HG02973 (cell line): ENCODE data around the gene UBALD2.

ENCODE experiments used
- ATAC-seq: cut with Tn5 transposase; IDR thresholded peaks from one replicate; pipeline ENCODE4 v1.9.1; 2021; ENCODE audit warnings: moderate library complexity; ENCODE audit not compliant: unreplicated experiment

Gene UBALD2

DNA sequence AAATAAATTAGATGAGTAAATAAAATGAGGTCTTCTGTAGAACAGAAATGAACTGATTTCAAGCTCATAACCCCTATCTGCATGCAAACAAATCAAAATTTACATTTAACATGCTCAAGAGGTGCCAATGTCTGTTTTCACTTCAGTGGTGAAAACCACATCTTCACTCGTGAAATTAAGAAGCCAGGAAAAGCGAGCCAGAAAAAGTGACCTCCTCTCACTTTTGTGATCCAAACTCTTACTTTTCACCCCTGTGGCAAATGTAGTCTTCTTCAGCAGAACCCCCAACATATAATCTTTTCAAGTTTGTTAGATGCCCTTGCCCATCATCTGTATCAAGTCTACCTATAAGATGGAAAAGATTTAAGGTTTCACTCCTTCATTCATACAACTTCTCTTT, 52.4 kb downstream of the UBALD2 start:
- ATAC-seq = no peak

- no peak for ATAC-seq
Observed at GRCh38 chr17:76318586-76318985, 53.4 kb downstream of the UBALD2 start.
